ENCODE measurements around the gene IL4R.

GRCh38 chr16:27315333-27316037 lies 1.7 kb downstream of the IL4R start:
- no peak for TF ChIP-seq ZNF724P (CRISPR knock-in tag; IDR thresholded peaks at IDR 0.05; ENCODE audit: borderline replicate concordance)
- no peak; the same call in 1 of the 2 replicates for TF ChIP-seq CTCF (CRISPR knock-in tag; IDR thresholded peaks at IDR 0.05)
- 0 out of 2 replicates have a peak, but pooled peaks have one; percentile 36 for TF ChIP-seq ZNF280D (CRISPR knock-in tag; IDR thresholded peaks at IDR 0.05)
- TF ChIP-seq ZNF713 (CRISPR knock-in tag; IDR thresholded peaks at IDR 0.05), result no peak
- TF ChIP-seq TARDBP (CRISPR knock-in tag; IDR thresholded peaks at IDR 0.05), result no peak

All from HepG2 (cell line).